Heart left ventricle (tissue), 16 donors: ENCODE results near the gene DDX51. TPM values are rescaled to one million over a fixed set of nuclear protein-coding genes. Genes with fewer than 3 reads are reported as not detected.

Experiments
- ATAC-seq, 4 donors: fragments of 200-7000 bp; cut with Tn5 transposase; one replicate each; pipeline ENCODE4 v1.9.1; 2020 to 2022; ENCODE audit warnings: moderate library complexity in 4 of 4, mild to moderate bottlenecking in 3 of 4, moderate number of reproducible peaks in 1 of 4
- DNase-seq, 5 donors: peaks; one replicate each; pipeline ENCODE4 v3.0.0-alpha.2; 2020
- H3K27ac ChIP-seq, 12 donors: fragments of 200-600 bp; sonication (generic) in 4 of 12; one replicate each; pipeline versions ENCODE4 v1.5.0 to v1.8.0; 2016 to 2022; ENCODE audit warnings: mild to moderate bottlenecking in 2 of 12
- H3K27me3 ChIP-seq, 9 donors: fragments of 200-600 bp; sonication (generic) in 2 of 9; one replicate each; pipeline versions ENCODE4 v1.5.1 to v1.8.0; 2016 to 2022; ENCODE audit warnings: mild to moderate bottlenecking in 3 of 9
- H3K36me3 ChIP-seq, 9 donors: fragments of 200-600 bp; sonication (generic) in 2 of 9; one replicate each; pipeline versions ENCODE4 v1.5.0 to v1.8.0; 2018 to 2022; ENCODE audit warnings: mild to moderate bottlenecking in 2 of 9
- H3K4me1 ChIP-seq, 12 donors: fragments of 200-600 bp; sonication (generic) in 4 of 12; one replicate each; pipeline versions ENCODE4 v1.5.0 to v1.8.0; 2016 to 2022; ENCODE audit warnings: mild to moderate bottlenecking in 3 of 12
- H3K4me3 ChIP-seq, 12 donors: fragments of 200-600 bp; sonication (generic) in 4 of 12; one replicate each; pipeline versions ENCODE4 v1.5.0 to v1.8.0; 2017 to 2022; ENCODE audit warnings: mild to moderate bottlenecking in 9 of 12, moderate library complexity in 4 of 12
- H3K9me3 ChIP-seq, 12 donors: fragments of 200-600 bp; sonication (generic) in 4 of 12; one replicate each; pipeline versions ENCODE4 v1.5.0 to v1.8.0; 2016 to 2022; ENCODE audit warnings: mild to moderate bottlenecking in 1 of 12
- CTCF ChIP-seq, 12 donors: fragments of 200-600 bp; sonication (generic) in 4 of 12; IDR thresholded peaks; one replicate each; pipeline versions ENCODE4 v1.5.0 to v1.8.0; 2018 to 2022; ENCODE audit warnings: antibody characterized with exemption in 12 of 12, mild to moderate bottlenecking in 5 of 12
- POLR2A ChIP-seq, 2 donors: fragments of 450-650 bp; IDR thresholded peaks; one replicate each; pipeline ENCODE4 v1.6.1; 2017; ENCODE audit warnings: antibody characterized with exemption in 2 of 2, mild to moderate bottlenecking in 2 of 2, moderate library complexity in 2 of 2
- WGBS, 4 donors: extraction: QIAGEN DNeasy Blood & Tissue Kit in 2 of 4; methylation state at CpG; one replicate each; pipeline versions ENCODE4 v1.1.5 to v1.1.7; 2013 to 2018; 5-methylcytosine and 5-hydroxymethylcytosine counted together
- intact Hi-C, 10 donors: fragments of 100-400 bp; cut with DNase I; formaldehyde crosslinking; loops; one replicate each; pipeline versions ENCODE4 v1.11.1 to v1.14.2; 2022
- polyA plus RNA-seq, 2 donors: library from polyadenylated mRNA; stranded (reverse); fragments of 200-250 nt; gene quantifications; one replicate each; pipeline ENCODE4 v1.2.3, GENCODE V29; 2013
- total RNA-seq, 9 donors: library from RNA; depleted of rRNA in 2 of 9; stranded (reverse); fragments of >200 nt in 2 of 9; fragmentation: NEBNext Ultra II Directional in 3 of 9; extraction: Animal tissue kit (Norgen Biotek cat#: 25700) in 3 of 9; gene quantifications; one replicate each; pipeline versions ENCODE4 v1.1.0 to v1.2.4, GENCODE V29; 2016 to 2023
- donor health status: ischemic (EF 13 %, LVEDD 7.1; RV severe dilation, severe dysfunction).
- donor health status: healthy with polysubstance abuse.
- donor health status: DM: no; HTN: yes; CAD: no.
- donor health status: DM: no; HTN: no; CAD: no.
- donor health status: ischemic (EF 25% LVEDD 6.9; RV normal size, moderate dysfunction).
- donor health status: ischemic (EF 25% LVEDD 5.7; RV mildly dilated, moderate dysfunction).
- donor health status: healthy.
- donor health status: DM: yes; HTN: yes; CAD: no.
- donor health status: ischemic (EF 35%, LVEDD 5.7; RV mildly dilated, moderate dysfunction).
- donor health status: nonischemic (EF 11% LVEDD 7.7; RV severe dilation, severe dysfunction).
- donor health status: DM: yes; HTN: yes; CAD: no.
- donor health status: PGD.
- donor health status: ischemic (EF 29% LVEDD 5.4; RV normal size, mild dysfunction).
- donor health status: nonischemic (EF 23%, LVEDD 6.1; RV moderate dilation, normal function).

Gene DDX51
- total and polyA plus RNA-seq, 11 donors: 4.1 to 14.7 (median 8.6) TPM

- peak in 1 of 5 donors; percentile 19 for DNase-seq
- 56 to 58% (median 57%) methylated on average over 17 of the region's 17 CpGs for WGBS, 4 donors
- no peak overlapping the region for H3K27ac ChIP-seq
Measured at GRCh38 chr12:132161796-132162507, 17.8 kb upstream of the DDX51 start.

GRCh38 chr12:132161036-132161781 is 17.1 kb upstream of the DDX51 start:
- peaks cover 0 to 10% (median 5%) of the 10 kb centered on the region in 9 donors for H3K27me3 ChIP-seq
- DNase-seq (peak in 1 of 5 donors; percentile 18), ATAC-seq (no peak)
- no peaks in the 10 kb centered on the region for H3K36me3 ChIP-seq
- H3K4me1 ChIP-seq: peaks cover 0 to 13% (median 0%) of the 10 kb centered on the region in 12 donors
- H3K9me3 ChIP-seq: no peaks in the 10 kb centered on the region
- 47 to 54% (median 48%) methylated on average over 13 to 14 of the region's 14 CpGs for WGBS, 4 donors
- H3K27ac ChIP-seq: no peak overlapping the region
- no peak overlapping the region for H3K4me3 ChIP-seq
- TF ChIP-seq POLR2A (IDR thresholded peaks at IDR 0.05): no peak
- no peak for TF ChIP-seq CTCF (IDR thresholded peaks at IDR 0.05)
- intact Hi-C loops: loop anchor here in 1 of 10 donors (5.0 kb wide), 1 partner anchor 356 kb away; no protein-coding TSS in a partner anchor

More at GRCh38 chr12:132161796-132162507, 17.8 kb upstream of the DDX51 start:
- Histone ChIP-seq H3K27me3 (peaks cover 0 to 10% (median 5%) of the 10 kb centered on the region in 9 donors), H3K36me3 (no peaks in the 10 kb centered on the region), H3K4me3 (no peak overlapping the region), H3K4me1 (peaks cover 0 to 13% (median 0%) of the 10 kb centered on the region in 12 donors), H3K9me3 (no peaks in the 10 kb centered on the region)
- no peak for ATAC-seq
- intact Hi-C loops: loop anchor here in 1 of 10 donors (5.0 kb wide), 1 partner anchor 355 kb away; no protein-coding TSS in a partner anchor
- TF ChIP-seq POLR2A (IDR thresholded peaks at IDR 0.05) (no peak), CTCF (IDR thresholded peaks at IDR 0.05) (no peak)

- TF ChIP-seq POLR2A (IDR thresholded peaks at IDR 0.05) (no peak), CTCF (IDR thresholded peaks at IDR 0.05) (no peak)
- no peak for ATAC-seq
Measured at GRCh38 chr12:132160601-132161035, 16.5 kb upstream of the DDX51 start.

GRCh38 chr12:132160016-132160415 is 15.9 kb upstream of the DDX51 start:
- WGBS, 4 donors: 51 to 55% (median 54%) methylated on average over 14 to 16 of the region's 16 CpGs
- no peaks in the 10 kb centered on the region for H3K9me3 ChIP-seq
- H3K36me3 ChIP-seq: no peaks in the 10 kb centered on the region
- ATAC-seq (no peak), DNase-seq (peak in 3 of 5 donors; percentile 14 to 60 (median 19))
- TF ChIP-seq CTCF (IDR thresholded peaks at IDR 0.05) (no peak), POLR2A (IDR thresholded peaks at IDR 0.05) (no peak)
- no peak overlapping the region for H3K4me3 ChIP-seq
- peaks cover 0 to 10% (median 5%) of the 10 kb centered on the region in 9 donors for H3K27me3 ChIP-seq
- intact Hi-C loops: loop anchor here in 1 of 10 donors (5.0 kb wide), 1 partner anchor 357 kb away; no protein-coding TSS in a partner anchor
- H3K4me1 ChIP-seq: peaks cover 0 to 13% (median 0%) of the 10 kb centered on the region in 12 donors
- no peak overlapping the region for H3K27ac ChIP-seq

More at GRCh38 chr12:132160601-132161035, 16.5 kb upstream of the DDX51 start:
- H3K27ac ChIP-seq: no peak overlapping the region
- H3K4me3 ChIP-seq: no peak overlapping the region
- 65 to 77% (median 66%) methylated on average over 11 to 15 of the region's 15 CpGs for WGBS, 4 donors
- no peaks in the 10 kb centered on the region for H3K36me3 ChIP-seq
- DNase-seq: peak in 2 of 5 donors; percentile 22 to 53
- peaks cover 0 to 10% (median 5%) of the 10 kb centered on the region in 9 donors for H3K27me3 ChIP-seq
- peaks cover 0 to 13% (median 0%) of the 10 kb centered on the region in 12 donors for H3K4me1 ChIP-seq
- intact Hi-C loops: loop anchor here in 1 of 10 donors (5.0 kb wide), 1 partner anchor 357 kb away; no protein-coding TSS in a partner anchor
- H3K9me3 ChIP-seq: no peaks in the 10 kb centered on the region
